Measurements from ENCODE around the gene YAP1. TPM values are rescaled to one million over a fixed set of nuclear protein-coding genes. Genes with fewer than 3 reads are reported as not detected.

YAP1 gene
- total RNA-seq, 4 donors from 2014 or later, result 168 to 230 (median 194) TPM

DNA sequence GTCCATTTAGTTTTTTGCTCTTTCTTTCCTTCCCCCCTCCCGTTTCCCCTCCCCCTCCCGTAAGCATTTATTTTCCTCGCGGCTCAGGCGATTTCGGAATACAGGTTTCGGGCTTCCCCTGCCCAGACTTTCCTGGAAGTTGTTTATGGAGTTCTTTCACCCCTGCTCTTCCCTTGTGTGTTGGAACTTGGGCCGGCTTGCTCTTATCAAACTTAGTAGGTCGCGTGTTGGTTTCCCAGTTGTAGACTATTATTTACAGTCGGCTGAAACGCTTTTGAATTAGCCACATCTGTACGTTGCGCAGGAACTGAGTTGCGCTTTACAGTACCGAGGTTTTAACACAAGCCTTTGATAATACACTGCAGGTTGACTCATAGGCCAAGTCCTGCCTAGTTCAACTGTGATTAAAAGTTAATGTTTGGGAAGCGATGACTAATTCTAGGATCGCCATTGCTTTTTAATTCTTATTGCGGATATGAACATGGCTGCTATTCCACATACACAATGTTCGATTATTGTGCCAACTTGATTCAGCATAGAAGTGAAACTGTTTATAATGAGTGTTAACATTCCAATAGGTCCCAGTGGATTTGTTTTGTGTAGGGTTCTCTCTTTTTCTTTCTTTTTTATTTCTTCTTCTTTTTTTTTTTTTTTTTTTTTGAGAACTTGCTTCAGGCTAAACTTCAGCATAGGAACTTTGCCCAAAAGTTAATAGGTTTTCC, 1.7 kb downstream of the YAP1 start:
- Histone ChIP-seq H3K4me3 (peak overlapping the region; percentile 80 to 92), H3K4me1 (peaks cover 0 to 3% of the 10 kb centered on the region in 2 donors), H3K27me3 (no peaks in the 10 kb centered on the region), H3K27ac (peak overlapping the region; percentile 98 to 99), H3K36me3 (no peaks in the 10 kb centered on the region), H3K9me3 (no peaks in the 10 kb centered on the region)
- intact Hi-C loops (cut with DNase I; ENCODE audit: low total_unique reads), result no loop called here
- peak; percentile 9 to 19 for TF ChIP-seq POLR2A (IDR thresholded peaks at IDR 0.05)
- TF ChIP-seq CTCF (IDR thresholded peaks at IDR 0.05), result no peak
- peak; percentile 49 to 59 for DNase-seq

- Histone ChIP-seq H3K27ac (peak overlapping the region; percentile 98 to 99), H3K4me1 (peaks cover 0 to 3% of the 10 kb centered on the region in 2 donors), H3K4me3 (peak overlapping the region; percentile 80 to 92), H3K36me3 (no peaks in the 10 kb centered on the region), H3K27me3 (no peaks in the 10 kb centered on the region), H3K9me3 (no peaks in the 10 kb centered on the region)
- intact Hi-C loops (cut with DNase I; ENCODE audit: low total_unique reads), result no loop called here
- no peak for DNase-seq
- TF ChIP-seq CTCF (IDR thresholded peaks at IDR 0.05), result no peak
- TF ChIP-seq POLR2A (IDR thresholded peaks at IDR 0.05), result no peak
These were observed 2.2 kb downstream of the YAP1 start for GRCh38 chr11:102112509-102112821.

DNA sequence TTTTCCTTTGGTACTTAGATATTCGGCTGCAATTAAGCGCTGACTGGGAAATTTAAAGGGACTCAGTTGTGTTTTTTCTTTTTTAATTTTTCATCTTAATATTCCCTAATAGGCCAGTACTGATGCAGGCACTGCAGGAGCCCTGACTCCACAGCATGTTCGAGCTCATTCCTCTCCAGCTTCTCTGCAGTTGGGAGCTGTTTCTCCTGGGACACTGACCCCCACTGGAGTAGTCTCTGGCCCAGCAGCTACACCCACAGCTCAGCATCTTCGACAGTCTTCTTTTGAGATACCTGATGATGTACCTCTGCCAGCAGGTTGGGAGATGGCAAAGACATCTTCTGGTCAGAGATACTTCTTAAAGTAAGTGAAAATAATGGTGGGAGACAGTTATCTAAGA, 3.8 kb downstream of the YAP1 start:
- H3K27me3 ChIP-seq, result no peaks in the 10 kb centered on the region
- no peaks in the 10 kb centered on the region for H3K9me3 ChIP-seq
- H3K27ac ChIP-seq, result peak overlapping the region; percentile 98 to 99
- TF ChIP-seq CTCF (IDR thresholded peaks at IDR 0.05) (no peak), POLR2A (IDR thresholded peaks at IDR 0.05) (no peak)
- H3K36me3 ChIP-seq, result no peaks in the 10 kb centered on the region
- DNase-seq, result no peak
- H3K4me3 ChIP-seq, result no peak overlapping the region
- H3K4me1 ChIP-seq, result peaks cover 0 to 3% of the 10 kb centered on the region in 2 donors
- intact Hi-C loops (cut with DNase I; ENCODE audit: low total_unique reads), result no loop called here

DNA sequence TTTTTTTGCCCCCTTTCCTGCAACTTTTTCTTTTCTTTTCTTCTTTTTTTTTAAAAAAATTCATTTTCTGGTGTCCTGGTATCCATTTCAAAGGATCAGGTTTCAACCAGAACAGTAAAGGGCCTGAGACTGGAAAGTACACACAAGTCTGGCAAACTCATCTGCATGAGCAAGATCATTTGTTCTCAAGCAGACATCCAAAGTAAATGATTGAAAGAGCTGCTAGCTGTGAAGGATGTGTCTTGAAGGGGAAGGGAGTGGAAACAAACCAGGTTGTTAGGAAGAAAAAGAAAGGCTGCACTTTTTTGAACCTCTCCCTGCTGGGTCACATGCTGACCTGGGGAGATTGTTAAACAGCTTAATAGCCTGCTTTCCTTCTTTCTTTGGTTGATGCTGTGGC, 5.3 kb downstream of the YAP1 start:
- H3K4me1 ChIP-seq, result peaks cover 0 to 8% of the 10 kb centered on the region in 2 donors
- H3K9me3 ChIP-seq, result no peaks in the 10 kb centered on the region
- H3K27me3 ChIP-seq, result no peaks in the 10 kb centered on the region
- H3K27ac ChIP-seq, result peak overlapping the region; percentile 5 to 30
- no peak overlapping the region for H3K4me3 ChIP-seq
- TF ChIP-seq CTCF (IDR thresholded peaks at IDR 0.05), result no peak
- no peak for TF ChIP-seq POLR2A (IDR thresholded peaks at IDR 0.05)
- DNase-seq, result no peak
- no peaks in the 10 kb centered on the region for H3K36me3 ChIP-seq
- intact Hi-C loops (cut with DNase I; ENCODE audit: low total_unique reads), result no loop called here

DNA sequence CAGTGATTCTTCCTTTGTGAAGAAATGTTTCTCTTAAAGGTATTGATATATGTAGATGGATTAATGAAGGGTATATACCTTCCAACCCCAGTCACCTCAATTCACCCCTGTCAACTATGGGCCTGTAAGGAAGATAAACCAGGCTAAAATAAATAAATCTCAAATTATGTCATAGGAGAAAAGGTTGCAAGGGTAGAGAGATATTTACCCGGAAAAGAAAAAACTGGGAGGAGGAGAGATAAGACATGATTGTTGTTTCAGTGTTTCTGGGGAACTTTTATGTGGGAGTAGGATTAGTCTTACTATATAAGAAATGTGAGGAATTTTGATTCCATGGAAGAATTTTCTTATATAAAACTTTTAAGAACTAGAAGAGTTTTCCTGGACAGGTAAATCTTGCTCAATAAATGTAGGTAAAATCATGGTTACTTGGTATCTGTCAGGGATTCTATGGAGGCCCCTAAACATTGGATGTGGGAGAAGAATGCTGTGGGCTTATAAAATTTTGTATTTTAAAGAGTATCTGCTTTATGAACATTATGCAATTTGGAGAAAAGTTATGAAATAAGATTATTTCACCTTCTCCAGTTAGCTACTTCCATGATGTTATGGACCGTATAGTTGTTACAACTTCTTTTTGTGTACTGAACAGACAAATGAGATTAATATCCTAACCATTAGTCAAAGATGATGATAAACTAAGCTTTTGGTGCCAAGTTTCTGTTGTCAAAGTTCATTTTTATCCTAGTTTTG, 6.4 kb downstream of the YAP1 start:
- TF ChIP-seq CTCF (IDR thresholded peaks at IDR 0.05) (no peak), POLR2A (IDR thresholded peaks at IDR 0.05) (no peak)
- H3K4me1 ChIP-seq, result peaks cover 0 to 8% of the 10 kb centered on the region in 2 donors

More for the DNA sequence above, 6.4 kb downstream of the YAP1 start:
- Histone ChIP-seq H3K9me3 (no peaks in the 10 kb centered on the region), H3K27ac (peak overlapping the region; percentile 5 to 30), H3K27me3 (no peaks in the 10 kb centered on the region), H3K36me3 (no peaks in the 10 kb centered on the region), H3K4me3 (no peak overlapping the region)
- DNase-seq, result no peak
- intact Hi-C loops (cut with DNase I; ENCODE audit: low total_unique reads), result no loop called here

All from uterus (tissue), 4 donors.